Fibroblast of gingiva (primary cell): ENCODE data around the gene SNAPIN.
A peak's percentile ranks its signal among the peaks of the same experiment; 100 is the strongest.

ENCODE experiments used
- DNase-seq: peaks from one replicate; pipeline ENCODE4 v3.0.0-alpha.2; 2011; ENCODE audit warnings: low read depth

The SNAPIN gene

GRCh38 chr1:153678519-153679336 lies 20.2 kb downstream of the SNAPIN start, which contains the start of gene NPR1:
TSS of gene NPR1 (plus strand) at chr1:153678688. CDS start at chr1:153679109, 421 bp downstream.
- peak; percentile 15 for DNase-seq

- no peak for DNase-seq
Measured at GRCh38 chr1:153679337-153680119, 21.0 kb downstream of the SNAPIN start.

GRCh38 chr1:153680120-153680403 lies 21.6 kb downstream of the SNAPIN start:
- no peak for DNase-seq

- no peak for DNase-seq
Measured at GRCh38 chr1:153682730-153683129, 24.2 kb downstream of the SNAPIN start.

DNA sequence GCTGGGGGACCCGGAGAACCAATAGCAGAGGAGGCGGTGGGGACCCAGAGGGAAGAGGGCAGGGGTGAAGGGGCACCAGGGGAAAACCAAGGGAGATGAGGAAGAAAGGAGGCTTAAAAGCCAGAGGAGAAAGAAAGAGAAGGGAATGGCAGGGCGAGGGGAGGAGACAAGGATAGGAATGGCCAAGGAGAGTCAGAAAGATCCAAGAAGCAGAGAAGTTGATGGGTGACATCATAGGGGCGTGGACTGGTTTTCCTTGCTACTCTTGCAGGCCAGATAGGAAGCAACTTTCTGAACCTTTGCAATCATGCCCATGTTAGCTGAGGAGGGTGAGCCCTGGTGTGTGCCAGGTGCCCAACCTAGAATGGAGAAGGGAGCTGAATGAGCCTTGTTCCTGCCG lies 25.4 kb downstream of the SNAPIN start:
- DNase-seq, result no peak

DNA sequence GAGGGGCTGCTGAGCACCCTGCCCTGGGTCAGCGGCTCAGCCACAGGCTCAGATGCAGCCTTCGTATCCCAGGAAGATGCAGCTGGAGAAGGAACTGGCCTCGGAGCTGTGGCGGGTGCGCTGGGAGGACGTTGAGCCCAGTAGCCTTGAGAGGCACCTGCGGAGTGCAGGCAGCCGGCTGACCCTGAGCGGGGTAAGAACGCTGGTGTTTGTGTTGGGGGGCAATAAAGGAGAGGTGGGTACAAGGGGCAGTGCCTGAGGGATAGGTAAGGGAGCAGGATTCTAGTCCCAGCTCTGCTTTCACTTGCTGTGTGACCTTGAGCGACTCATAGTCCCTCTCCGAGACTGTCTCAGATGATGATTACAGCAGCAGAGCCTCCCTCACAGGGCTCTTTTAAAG lies 26.4 kb downstream of the SNAPIN start:
- DNase-seq, result no peak

DNA sequence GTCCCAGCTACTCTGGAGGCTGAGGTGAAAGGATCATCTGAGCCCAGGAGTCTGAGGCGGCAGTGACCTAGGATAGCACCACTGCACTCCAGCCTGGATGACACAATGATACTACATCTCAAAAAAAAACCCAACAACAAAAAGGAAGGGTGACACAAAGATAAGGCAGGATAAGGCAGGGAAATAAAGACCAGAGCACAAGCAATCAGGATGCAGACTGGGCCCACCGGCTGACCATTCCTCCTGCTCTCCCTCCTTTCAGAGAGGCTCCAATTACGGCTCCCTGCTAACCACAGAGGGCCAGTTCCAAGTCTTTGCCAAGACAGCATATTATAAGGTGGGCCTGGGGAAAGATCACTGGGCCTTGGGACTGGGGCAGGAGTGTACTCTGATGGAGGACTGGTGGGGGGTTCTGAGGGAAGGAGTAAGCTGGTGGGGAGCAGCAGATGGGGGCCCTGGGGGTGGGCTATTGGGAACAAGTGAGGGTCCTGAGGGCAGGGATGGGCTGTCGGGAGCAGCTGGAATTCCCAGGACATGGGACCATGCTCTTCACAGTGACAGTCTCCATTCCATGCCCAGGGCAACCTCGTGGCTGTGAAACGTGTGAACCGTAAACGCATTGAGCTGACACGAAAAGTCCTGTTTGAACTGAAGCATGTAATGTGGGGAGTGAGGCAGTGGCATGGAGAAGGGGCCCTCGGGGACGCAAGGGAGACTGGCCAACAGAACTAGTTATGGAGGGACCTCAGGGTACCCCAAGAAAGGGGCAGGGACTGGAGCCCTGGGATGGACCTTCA lies 27.2 kb downstream of the SNAPIN start:
- DNase-seq, result no peak

- no peak for DNase-seq
Measured at GRCh38 chr1:153687346-153688125, 29.0 kb downstream of the SNAPIN start.

DNA sequence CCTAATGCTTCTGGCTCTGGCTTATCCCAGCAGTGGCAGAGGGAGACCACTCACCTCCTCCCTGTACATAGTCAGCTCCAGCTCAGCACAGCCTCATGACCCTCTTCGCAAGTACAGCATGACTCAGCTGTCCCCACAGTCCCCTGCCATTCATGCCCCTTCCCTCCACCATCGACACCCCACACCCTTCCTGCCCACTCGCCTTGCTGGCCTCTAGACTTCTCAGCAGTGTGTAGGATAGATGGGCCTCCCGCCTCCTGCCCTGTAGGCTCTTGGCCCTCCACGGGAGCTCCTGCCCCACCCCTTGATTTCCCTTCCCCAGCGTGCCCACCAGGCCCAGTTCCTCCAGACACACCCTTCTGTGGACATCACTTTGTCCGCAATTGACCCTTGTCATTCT lies 29.8 kb downstream of the SNAPIN start:
- no peak for DNase-seq

DNA sequence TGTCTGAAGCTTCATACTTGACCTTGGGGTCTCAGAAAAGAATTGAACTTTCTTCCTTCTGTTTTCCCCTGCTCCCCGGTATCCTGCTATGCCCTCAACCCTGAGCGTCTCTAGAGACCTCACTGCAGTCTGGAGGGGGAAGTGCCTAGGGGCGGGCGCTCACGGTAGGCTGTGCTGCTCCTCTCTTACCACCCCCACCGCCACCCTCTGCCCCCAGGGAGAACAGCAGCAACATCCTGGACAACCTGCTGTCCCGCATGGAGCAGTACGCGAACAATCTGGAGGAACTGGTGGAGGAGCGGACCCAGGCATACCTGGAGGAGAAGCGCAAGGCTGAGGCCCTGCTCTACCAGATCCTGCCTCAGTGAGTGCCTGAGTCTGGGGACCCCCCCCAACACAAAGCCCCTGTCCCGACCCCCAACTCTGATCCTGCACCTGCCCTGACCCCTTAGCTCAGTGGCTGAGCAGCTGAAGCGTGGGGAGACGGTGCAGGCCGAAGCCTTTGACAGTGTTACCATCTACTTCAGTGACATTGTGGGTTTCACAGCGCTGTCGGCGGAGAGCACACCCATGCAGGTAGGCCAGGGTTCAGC lies 30.3 kb downstream of the SNAPIN start:
- no peak for DNase-seq

DNA sequence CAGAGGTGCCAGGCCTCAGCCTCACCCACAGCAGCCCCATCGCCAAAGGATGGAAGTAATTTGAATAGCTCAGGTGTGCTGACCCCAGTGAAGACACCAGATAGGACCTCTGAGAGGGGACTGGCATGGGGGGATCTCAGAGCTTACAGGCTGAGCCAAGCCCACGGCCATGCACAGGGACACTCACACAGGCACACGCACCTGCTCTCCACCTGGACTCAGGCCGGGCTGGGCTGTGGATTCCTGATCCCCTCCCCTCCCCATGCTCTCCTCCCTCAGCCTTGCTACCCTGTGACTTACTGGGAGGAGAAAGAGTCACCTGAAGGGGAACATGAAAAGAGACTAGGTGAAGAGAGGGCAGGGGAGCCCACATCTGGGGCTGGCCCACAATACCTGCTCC lies 35.0 kb downstream of the SNAPIN start:
- DNase-seq, result no peak

DNA sequence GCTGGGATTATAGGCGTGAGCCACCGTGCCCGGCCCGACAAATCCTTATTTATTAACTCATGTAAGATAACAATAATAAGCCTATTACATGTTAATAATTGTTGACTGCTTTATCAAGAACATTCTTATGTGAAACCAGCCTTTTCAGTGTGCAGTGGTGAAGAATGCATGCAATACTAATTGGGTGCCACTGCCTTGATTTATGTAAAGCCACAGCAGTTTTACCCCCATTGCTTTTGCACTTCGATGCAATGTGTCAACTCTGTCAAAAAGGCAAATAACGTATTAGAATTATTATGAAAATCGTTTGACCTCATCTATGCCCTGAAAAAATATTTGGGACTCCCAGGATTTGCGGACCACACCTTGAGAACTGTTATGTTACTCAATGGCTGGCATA lies 38.2 kb downstream of the SNAPIN start:
- no peak for DNase-seq

GRCh38 chr1:153697191-153698019 lies 38.9 kb downstream of the SNAPIN start:
- no peak for DNase-seq

GRCh38 chr1:153698020-153698922 lies 39.8 kb downstream of the SNAPIN start:
- no peak for DNase-seq

DNA sequence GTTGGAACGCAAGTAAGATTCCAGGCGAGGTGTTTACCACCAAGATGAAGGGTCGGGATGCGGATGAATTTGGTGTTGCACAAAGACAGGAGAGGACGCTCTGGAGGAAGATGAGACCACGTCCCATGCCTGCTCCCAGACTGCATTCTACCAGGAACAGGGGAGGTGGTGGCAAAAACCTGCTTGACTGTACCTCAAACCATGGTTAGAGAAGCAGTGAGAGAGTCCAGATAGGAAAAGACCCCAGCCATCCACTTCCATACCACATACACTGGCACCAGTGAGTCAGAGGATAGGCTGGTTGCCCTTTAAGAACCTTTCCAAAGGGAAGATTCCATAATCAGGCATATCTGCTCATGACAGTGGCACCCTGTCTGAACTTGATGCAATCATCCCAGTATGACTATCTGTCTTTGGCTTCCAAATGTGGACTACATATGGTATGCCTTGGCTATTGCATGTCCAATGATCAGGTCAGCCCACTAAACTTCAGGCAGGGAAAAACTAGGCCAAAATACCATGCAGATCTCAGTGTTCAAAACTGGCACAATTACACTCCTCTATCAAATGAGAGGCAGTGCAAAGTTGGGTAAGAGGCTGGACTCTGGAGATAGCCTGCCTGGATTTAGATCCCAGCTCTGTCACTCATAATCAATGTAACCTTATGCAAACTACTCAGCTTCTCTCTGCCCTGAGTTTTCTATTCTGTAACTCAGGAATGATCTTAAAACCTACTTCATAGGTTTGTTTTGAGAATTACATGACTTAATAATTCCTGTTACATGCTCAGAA lies 40.6 kb downstream of the SNAPIN start:
- peak; percentile 68 for DNase-seq

DNA sequence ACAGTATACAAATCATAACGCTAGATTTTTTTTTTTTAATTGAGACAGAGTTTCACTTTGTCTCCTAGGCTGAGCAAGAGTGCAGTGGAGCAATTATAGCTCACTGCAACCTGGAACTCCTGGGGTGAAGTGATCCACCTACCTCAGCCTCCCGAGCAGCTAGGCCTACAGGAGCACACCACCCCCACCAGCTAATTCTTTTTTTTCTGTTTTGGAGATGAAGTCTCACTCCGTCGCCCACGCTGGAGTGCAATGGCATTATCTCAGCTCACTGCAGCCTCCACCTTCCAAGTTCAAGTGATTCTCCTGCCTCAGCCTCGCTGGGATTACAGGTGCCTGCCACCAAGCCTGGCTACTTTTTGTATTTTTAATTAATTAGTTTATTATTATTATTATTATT lies 41.3 kb downstream of the SNAPIN start:
- DNase-seq, result no peak

DNA sequence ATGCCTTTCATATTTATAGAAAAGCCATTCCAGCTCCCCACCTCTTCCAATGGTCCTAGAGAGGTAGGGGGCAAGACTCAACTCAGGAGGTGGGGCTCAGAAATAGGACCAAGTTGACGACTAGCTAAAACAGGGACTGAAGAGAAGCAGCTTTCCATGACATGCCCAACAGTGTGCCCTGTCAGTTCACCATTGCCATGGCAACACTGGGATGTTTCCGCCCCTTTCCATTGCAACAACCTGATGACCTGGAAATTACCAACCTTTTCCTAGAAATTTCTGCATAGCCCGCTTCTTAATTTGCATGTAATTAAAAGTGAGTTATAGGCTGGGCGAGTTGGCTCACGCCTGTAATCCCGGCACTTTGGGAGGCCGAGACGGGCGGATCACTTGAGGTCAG lies 47.0 kb downstream of the SNAPIN start:
- no peak for DNase-seq

DNA sequence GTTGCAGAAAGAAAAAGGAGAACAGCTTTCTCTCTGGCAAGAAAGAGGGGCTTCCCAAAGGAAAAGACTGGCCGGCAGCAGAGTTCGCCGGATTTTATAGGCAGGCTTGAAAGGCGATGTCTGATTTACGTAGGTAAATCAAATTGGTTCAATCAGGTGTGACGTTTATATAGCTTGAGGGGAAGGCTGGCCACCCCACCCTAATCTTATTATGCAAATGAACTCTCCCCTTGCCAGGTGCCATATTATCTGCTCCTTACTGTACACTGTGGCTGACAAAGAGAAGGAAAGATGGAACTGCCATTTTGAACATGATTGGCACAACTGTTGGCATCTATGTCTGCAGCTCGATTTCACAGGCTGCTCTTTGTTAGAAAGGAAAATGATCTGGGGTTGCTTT lies 52.5 kb downstream of the SNAPIN start:
- DNase-seq, result no peak
